Measurements from ENCODE around the gene CEP135.

The CEP135 gene

DNA sequence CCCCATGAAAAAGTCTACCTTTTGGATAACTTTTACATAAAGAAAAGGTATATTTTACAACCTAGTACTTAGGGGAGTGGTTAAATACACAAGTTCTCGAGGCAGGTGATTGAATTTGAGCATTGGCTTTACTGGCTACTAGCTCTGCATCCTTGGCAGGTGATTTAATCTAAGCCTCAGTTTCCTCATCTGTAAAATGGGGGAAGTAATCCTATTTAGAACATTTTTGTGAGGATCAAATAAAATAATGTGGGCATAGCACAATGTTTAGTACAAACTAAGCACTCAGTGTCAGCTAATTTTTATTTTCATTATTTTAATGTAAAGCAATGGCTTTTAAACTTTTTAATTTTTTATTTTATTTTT, 102.9 kb downstream of the CEP135 start:
- H3K9ac ChIP-seq (ENCODE audit: low read length) = no peak overlapping the region
- no peak overlapping the region for H2BK120ac ChIP-seq (ENCODE audit: low read depth, low read length)
- H3K36me3 ChIP-seq (ENCODE audit: control insufficient read depth in 1 of 2, insufficient read depth in 2 of 2, low read depth in 1 of 2, low read length in 2 of 2) = no peaks in the 10 kb centered on the region
- H4K8ac ChIP-seq (ENCODE audit: low read length) = no peak overlapping the region
- no peak overlapping the region for H3K18ac ChIP-seq (ENCODE audit: low read depth in 1 of 2, low read length in 2 of 2)
- no peak overlapping the region for H3K4me3 ChIP-seq (ENCODE audit: insufficient read depth in 1 of 2, low read depth in 1 of 2, low read length in 2 of 2)
- H2AFZ ChIP-seq (ENCODE audit: low read depth, low read length) = no peak overlapping the region
- H4K91ac ChIP-seq (ENCODE audit: low read length) = no peak overlapping the region
- no peak overlapping the region for H2BK5ac ChIP-seq (ENCODE audit: low read depth, low read length, poor library complexity, severe bottlenecking)
- H3K4me1 ChIP-seq (ENCODE audit: control insufficient read depth, insufficient read depth, low read depth, low read length) = peaks cover 7% of the 10 kb centered on the region
- peaks cover 17% of the 10 kb centered on the region for H3K79me1 ChIP-seq (replicated peaks; ENCODE audit: low read length, poor library complexity, severe bottlenecking)
- H3K23ac ChIP-seq (ENCODE audit: low read length in 2 of 2) = no peak overlapping the region
- H3K27ac ChIP-seq (ENCODE audit: low read length, poor library complexity, severe bottlenecking) = no peak overlapping the region
- H3K4ac ChIP-seq (ENCODE audit: low read depth in 1 of 2, low read length in 2 of 2) = no peak overlapping the region
- H3K14ac ChIP-seq (ENCODE audit: low read length in 2 of 2) = no peak overlapping the region
- WGBS = 90% methylated on average over 1 of the region's 1 CpG
- no peak overlapping the region for H2BK15ac ChIP-seq (ENCODE audit: low read depth, poor library complexity, severe bottlenecking)
- H2BK12ac ChIP-seq (ENCODE audit: low read length in 2 of 2) = no peak overlapping the region
- H3K4me2 ChIP-seq (ENCODE audit: low read length, poor library complexity, severe bottlenecking) = no peak overlapping the region
- H3K9me3 ChIP-seq (ENCODE audit: control insufficient read depth, low read length) = no peaks in the 10 kb centered on the region
- H3K27me3 ChIP-seq (ENCODE audit: control insufficient read depth in 1 of 2, insufficient read depth in 1 of 2, low read length in 2 of 2) = peaks cover 0 to 34% of the 10 kb centered on the region in 2 experiments
- H2AK5ac ChIP-seq (ENCODE audit: low read length, severe bottlenecking) = no peak overlapping the region
- DNase-seq = no peak

DNA sequence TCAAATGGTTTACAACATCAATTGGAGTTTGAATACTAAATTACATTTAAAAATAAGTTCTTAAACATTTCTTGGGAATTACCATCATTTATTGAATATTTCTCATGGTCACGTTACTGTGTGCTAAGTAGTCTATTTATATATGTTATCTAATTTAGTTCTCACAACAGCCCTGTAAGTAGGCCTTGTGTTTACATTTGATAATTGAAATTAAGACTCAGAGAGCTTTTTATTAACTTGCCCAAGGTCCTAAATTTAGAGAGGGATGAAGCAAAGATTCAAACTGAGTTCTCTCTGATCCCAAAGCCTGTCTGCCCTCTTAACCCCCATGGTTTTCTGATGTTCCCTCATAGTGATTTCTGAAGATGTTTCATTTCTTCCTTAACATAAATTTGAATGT, 103.7 kb downstream of the CEP135 start:
- no peak overlapping the region for H2BK120ac ChIP-seq (ENCODE audit: low read depth, low read length)
- no peak overlapping the region for H4K8ac ChIP-seq (ENCODE audit: low read length)
- H3K4me2 ChIP-seq (ENCODE audit: low read length, poor library complexity, severe bottlenecking) = no peak overlapping the region
- no peak overlapping the region for H3K23ac ChIP-seq (ENCODE audit: low read length in 2 of 2)
- peaks cover 19% of the 10 kb centered on the region for H3K79me1 ChIP-seq (replicated peaks; ENCODE audit: low read length, poor library complexity, severe bottlenecking)
- H3K4me3 ChIP-seq (ENCODE audit: insufficient read depth in 1 of 2, low read depth in 1 of 2, low read length in 2 of 2) = no peak overlapping the region
- no peaks in the 10 kb centered on the region for H3K9me3 ChIP-seq (ENCODE audit: control insufficient read depth, low read length)
- H2BK12ac ChIP-seq (ENCODE audit: low read length in 2 of 2) = no peak overlapping the region
- no peak for DNase-seq
- H4K91ac ChIP-seq (ENCODE audit: low read length) = no peak overlapping the region
- no peak overlapping the region for H3K14ac ChIP-seq (ENCODE audit: low read length in 2 of 2)
- H2BK5ac ChIP-seq (ENCODE audit: low read depth, low read length, poor library complexity, severe bottlenecking) = no peak overlapping the region
- H3K36me3 ChIP-seq (ENCODE audit: control insufficient read depth in 1 of 2, insufficient read depth in 2 of 2, low read depth in 1 of 2, low read length in 2 of 2) = no peaks in the 10 kb centered on the region
- no peak overlapping the region for H2AK5ac ChIP-seq (ENCODE audit: low read length, severe bottlenecking)
- H3K27me3 ChIP-seq (ENCODE audit: control insufficient read depth in 1 of 2, insufficient read depth in 1 of 2, low read length in 2 of 2) = peaks cover 0 to 34% of the 10 kb centered on the region in 2 experiments
- H3K4me1 ChIP-seq (ENCODE audit: control insufficient read depth, insufficient read depth, low read depth, low read length) = peaks cover 7% of the 10 kb centered on the region
- no CpG with 5 or more reads among the region's 1 CpG for WGBS
- H2BK15ac ChIP-seq (ENCODE audit: low read depth, poor library complexity, severe bottlenecking) = no peak overlapping the region
- no peak overlapping the region for H3K4ac ChIP-seq (ENCODE audit: low read depth in 1 of 2, low read length in 2 of 2)
- no peak overlapping the region for H3K18ac ChIP-seq (ENCODE audit: low read depth in 1 of 2, low read length in 2 of 2)
- no peak overlapping the region for H2AFZ ChIP-seq (ENCODE audit: low read depth, low read length)
- no peak overlapping the region for H3K27ac ChIP-seq (ENCODE audit: low read length, poor library complexity, severe bottlenecking)
- no peak overlapping the region for H3K9ac ChIP-seq (ENCODE audit: low read length)

- no peak overlapping the region for H2BK5ac ChIP-seq (ENCODE audit: low read depth, low read length, poor library complexity, severe bottlenecking)
- no peak overlapping the region for H4K8ac ChIP-seq (ENCODE audit: low read length)
- no peak overlapping the region for H3K4me2 ChIP-seq (ENCODE audit: low read length, poor library complexity, severe bottlenecking)
- H3K18ac ChIP-seq (ENCODE audit: low read depth in 1 of 2, low read length in 2 of 2) = no peak overlapping the region
- H3K9me3 ChIP-seq (ENCODE audit: control insufficient read depth, low read length) = no peaks in the 10 kb centered on the region
- no peak overlapping the region for H2BK120ac ChIP-seq (ENCODE audit: low read depth, low read length)
- peaks cover 7% of the 10 kb centered on the region for H3K4me1 ChIP-seq (ENCODE audit: control insufficient read depth, insufficient read depth, low read depth, low read length)
- no peak for DNase-seq
- H3K27me3 ChIP-seq (ENCODE audit: control insufficient read depth in 1 of 2, insufficient read depth in 1 of 2, low read length in 2 of 2) = peaks cover 0 to 34% of the 10 kb centered on the region in 2 experiments
- no peaks in the 10 kb centered on the region for H3K36me3 ChIP-seq (ENCODE audit: control insufficient read depth in 1 of 2, insufficient read depth in 2 of 2, low read depth in 1 of 2, low read length in 2 of 2)
- H3K27ac ChIP-seq (ENCODE audit: low read length, poor library complexity, severe bottlenecking) = no peak overlapping the region
- H3K23ac ChIP-seq (ENCODE audit: low read length in 2 of 2) = no peak overlapping the region
- peaks cover 19% of the 10 kb centered on the region for H3K79me1 ChIP-seq (replicated peaks; ENCODE audit: low read length, poor library complexity, severe bottlenecking)
- H3K4ac ChIP-seq (ENCODE audit: low read depth in 1 of 2, low read length in 2 of 2) = no peak overlapping the region
- H3K14ac ChIP-seq (ENCODE audit: low read length in 2 of 2) = no peak overlapping the region
- no peak overlapping the region for H2BK12ac ChIP-seq (ENCODE audit: low read length in 2 of 2)
- H4K91ac ChIP-seq (ENCODE audit: low read length) = no peak overlapping the region
- no peak overlapping the region for H2BK15ac ChIP-seq (ENCODE audit: low read depth, poor library complexity, severe bottlenecking)
- no peak overlapping the region for H2AK5ac ChIP-seq (ENCODE audit: low read length, severe bottlenecking)
- no peak overlapping the region for H2AFZ ChIP-seq (ENCODE audit: low read depth, low read length)
- WGBS = 100% methylated on average over 1 of the region's 5 CpGs
- no peak overlapping the region for H3K4me3 ChIP-seq (ENCODE audit: insufficient read depth in 1 of 2, low read depth in 1 of 2, low read length in 2 of 2)
- H3K9ac ChIP-seq (ENCODE audit: low read length) = no peak overlapping the region
These were observed 104.2 kb downstream of the CEP135 start for GRCh38 chr4:56052966-56053365.

- H3K18ac ChIP-seq (ENCODE audit: low read depth in 1 of 2, low read length in 2 of 2) = no peak overlapping the region
- no peak overlapping the region for H3K4me3 ChIP-seq (ENCODE audit: insufficient read depth in 1 of 2, low read depth in 1 of 2, low read length in 2 of 2)
- H3K27me3 ChIP-seq (ENCODE audit: control insufficient read depth in 1 of 2, insufficient read depth in 1 of 2, low read length in 2 of 2) = peaks cover 0 to 29% of the 10 kb centered on the region in 2 experiments
- H3K9me3 ChIP-seq (ENCODE audit: control insufficient read depth, low read length) = no peaks in the 10 kb centered on the region
- peaks cover 19% of the 10 kb centered on the region for H3K79me1 ChIP-seq (replicated peaks; ENCODE audit: low read length, poor library complexity, severe bottlenecking)
- H4K8ac ChIP-seq (ENCODE audit: low read length) = no peak overlapping the region
- no peak overlapping the region for H2AK5ac ChIP-seq (ENCODE audit: low read length, severe bottlenecking)
- no peak overlapping the region for H2BK120ac ChIP-seq (ENCODE audit: low read depth, low read length)
- H3K9ac ChIP-seq (ENCODE audit: low read length) = no peak overlapping the region
- no peak overlapping the region for H3K23ac ChIP-seq (ENCODE audit: low read length in 2 of 2)
- WGBS = 76% methylated on average over 8 of the region's 8 CpGs
- no peak overlapping the region for H2BK12ac ChIP-seq (ENCODE audit: low read length in 2 of 2)
- H3K27ac ChIP-seq (ENCODE audit: low read length, poor library complexity, severe bottlenecking) = no peak overlapping the region
- no peak overlapping the region for H2AFZ ChIP-seq (ENCODE audit: low read depth, low read length)
- H3K4me1 ChIP-seq (ENCODE audit: control insufficient read depth, insufficient read depth, low read depth, low read length) = peaks cover 3% of the 10 kb centered on the region
- no peak overlapping the region for H3K4ac ChIP-seq (ENCODE audit: low read depth in 1 of 2, low read length in 2 of 2)
- no peak overlapping the region for H3K14ac ChIP-seq (ENCODE audit: low read length in 2 of 2)
- H3K36me3 ChIP-seq (ENCODE audit: control insufficient read depth in 1 of 2, insufficient read depth in 2 of 2, low read depth in 1 of 2, low read length in 2 of 2) = no peaks in the 10 kb centered on the region
- DNase-seq = peak; percentile 24
- H2BK15ac ChIP-seq (ENCODE audit: low read depth, poor library complexity, severe bottlenecking) = no peak overlapping the region
- no peak overlapping the region for H4K91ac ChIP-seq (ENCODE audit: low read length)
- no peak overlapping the region for H3K4me2 ChIP-seq (ENCODE audit: low read length, poor library complexity, severe bottlenecking)
- H2BK5ac ChIP-seq (ENCODE audit: low read depth, low read length, poor library complexity, severe bottlenecking) = no peak overlapping the region
These were observed 106.6 kb downstream of the CEP135 start for GRCh38 chr4:56055027-56055977.

Data from mesenchymal stem cell (in vitro differentiated cells and primary cell).